Measurements from ENCODE around the gene DNM1L.

DNM1L gene

GRCh38 chr12:32679091-32679919 is at the start of gene DNM1L:
Gene DNM1L (plus strand): TSS chr12:32679301. CDS start chr12:32679364, 63 bp downstream.
- TF ChIP-seq NFIC (IDR thresholded peaks at IDR 0.05) (no peak), RAD21 (IDR thresholded peaks at IDR 0.05; ENCODE audit: low read depth) (no peak), TCF12 (IDR thresholded peaks at IDR 0.05; ENCODE audit: low read depth) (peak; percentile 69), TAF1 (IDR thresholded peaks at IDR 0.05; ENCODE audit: low read depth) (peak; percentile 87), EGR1 (IDR thresholded peaks at IDR 0.05) (no peak), FOXM1 (IDR thresholded peaks at IDR 0.05; ENCODE audit: borderline replicate concordance, low read depth) (no peak), EP300 (IDR thresholded peaks at IDR 0.05; ENCODE audit: borderline replicate concordance) (peak; percentile 15; the same call in 1 of the 2 replicates), TEAD4 (IDR thresholded peaks at IDR 0.05) (0 out of 2 replicates have a peak, but pooled peaks have one; percentile 36), CREB1 (IDR thresholded peaks at IDR 0.05; ENCODE audit: low read depth) (peak; percentile 7; the same call in 1 of the 2 replicates), CEBPB (IDR thresholded peaks at IDR 0.05) (no peak; the same call in 1 of the 2 replicates), USF1 (IDR thresholded peaks at IDR 0.05) (no peak; the same call in 1 of the 2 replicates), YY1 (IDR thresholded peaks at IDR 0.05; ENCODE audit: low read depth) (peak; percentile 74; the same call in 1 of the 2 replicates), ZBTB7A (IDR thresholded peaks at IDR 0.05; ENCODE audit: low read depth) (peak; percentile 87), REST (IDR thresholded peaks at IDR 0.05; ENCODE audit: low read depth) (no peak), MAX (IDR thresholded peaks at IDR 0.05) (peak; percentile 23)

- TF ChIP-seq NFIC (IDR thresholded peaks at IDR 0.05) (no peak), TEAD4 (IDR thresholded peaks at IDR 0.05) (no peak), REST (IDR thresholded peaks at IDR 0.05; ENCODE audit: low read depth) (no peak)
These were observed 37.7 kb upstream of the DNM1L start for GRCh38 chr12:32641287-32641901.

GRCh38 chr12:32644431-32644830 is 34.7 kb upstream of the DNM1L start:
- TF ChIP-seq TAF1 (IDR thresholded peaks at IDR 0.05; ENCODE audit: low read depth) (no peak), USF1 (IDR thresholded peaks at IDR 0.05) (no peak), REST (IDR thresholded peaks at IDR 0.05; ENCODE audit: low read depth) (no peak), MAX (IDR thresholded peaks at IDR 0.05) (no peak), TEAD4 (IDR thresholded peaks at IDR 0.05) (no peak), ZBTB7A (IDR thresholded peaks at IDR 0.05; ENCODE audit: low read depth) (no peak), TCF12 (IDR thresholded peaks at IDR 0.05; ENCODE audit: low read depth) (no peak), YY1 (IDR thresholded peaks at IDR 0.05; ENCODE audit: low read depth) (no peak), CEBPB (IDR thresholded peaks at IDR 0.05) (no peak), EGR1 (IDR thresholded peaks at IDR 0.05) (no peak), CREB1 (IDR thresholded peaks at IDR 0.05; ENCODE audit: low read depth) (no peak), FOXM1 (IDR thresholded peaks at IDR 0.05; ENCODE audit: borderline replicate concordance, low read depth) (no peak), EP300 (IDR thresholded peaks at IDR 0.05; ENCODE audit: borderline replicate concordance) (no peak), NFIC (IDR thresholded peaks at IDR 0.05) (no peak), RAD21 (IDR thresholded peaks at IDR 0.05; ENCODE audit: low read depth) (no peak)

- no peak for TF ChIP-seq REST (IDR thresholded peaks at IDR 0.05; ENCODE audit: low read depth)
- TF ChIP-seq MAX (IDR thresholded peaks at IDR 0.05), result no peak
- no peak for TF ChIP-seq EP300 (IDR thresholded peaks at IDR 0.05; ENCODE audit: borderline replicate concordance)
- TF ChIP-seq TEAD4 (IDR thresholded peaks at IDR 0.05), result no peak
- TF ChIP-seq TCF12 (IDR thresholded peaks at IDR 0.05; ENCODE audit: low read depth), result no peak
- no peak for TF ChIP-seq RAD21 (IDR thresholded peaks at IDR 0.05; ENCODE audit: low read depth)
- TF ChIP-seq USF1 (IDR thresholded peaks at IDR 0.05), result no peak
- no peak for TF ChIP-seq EGR1 (IDR thresholded peaks at IDR 0.05)
- no peak for TF ChIP-seq FOXM1 (IDR thresholded peaks at IDR 0.05; ENCODE audit: borderline replicate concordance, low read depth)
- no peak for TF ChIP-seq NFIC (IDR thresholded peaks at IDR 0.05)
- TF ChIP-seq CREB1 (IDR thresholded peaks at IDR 0.05; ENCODE audit: low read depth), result no peak
- no peak for TF ChIP-seq TAF1 (IDR thresholded peaks at IDR 0.05; ENCODE audit: low read depth)
- TF ChIP-seq ZBTB7A (IDR thresholded peaks at IDR 0.05; ENCODE audit: low read depth), result no peak
- no peak for TF ChIP-seq YY1 (IDR thresholded peaks at IDR 0.05; ENCODE audit: low read depth)
- no peak for TF ChIP-seq CEBPB (IDR thresholded peaks at IDR 0.05)
These were observed 31.8 kb upstream of the DNM1L start for GRCh38 chr12:32647275-32647674.

Data from Ishikawa (cell line).